H9 (cell line): Measurements from ENCODE around the gene C1orf122. TPM values are rescaled to one million over a fixed set of nuclear protein-coding genes. Genes with fewer than 3 reads are reported as not detected.

Experiments used
- DNase-seq: peaks from one replicate; pipeline ENCODE4 v3.0.0-alpha.2; 2017
- H2AFZ ChIP-seq: one replicate; pipeline ENCODE4 v1.6.1; 2013; ENCODE audit warnings: mild to moderate bottlenecking, low read length, control low read depth, moderate library complexity
- H2AK5ac ChIP-seq: 2 replicates; pipeline ENCODE4 v1.6.1; 2013; ENCODE audit warnings: low read length, control low read depth, mixed read lengths; ENCODE audit not compliant: insufficient read length
- H2BK120ac ChIP-seq: one replicate; pipeline ENCODE4 v1.6.1; 2013; ENCODE audit warnings: low read depth, mild to moderate bottlenecking, low read length, control low read depth, inconsistent platforms; ENCODE audit not compliant: poor library complexity, severe bottlenecking
- H2BK12ac ChIP-seq: 2 replicates; pipeline ENCODE4 v1.6.1; 2013; ENCODE audit warnings: low read length, control low read depth, mixed read lengths, low read depth; ENCODE audit not compliant: insufficient read length
- H2BK15ac ChIP-seq: 2 replicates; pipeline ENCODE4 v1.6.1; 2013; ENCODE audit warnings: low read depth, low read length, control low read depth
- H2BK20ac ChIP-seq: one replicate; pipeline ENCODE4 v1.6.1; 2013; ENCODE audit warnings: low read depth, mild to moderate bottlenecking, low read length, control low read depth, inconsistent platforms; ENCODE audit not compliant: poor library complexity, severe bottlenecking
- H2BK5ac ChIP-seq: 2 replicates; pipeline ENCODE4 v1.6.1; 2013; ENCODE audit warnings: low read length, control low read depth, mixed read lengths; ENCODE audit not compliant: insufficient read length
- H3K14ac ChIP-seq: 2 replicates; pipeline ENCODE4 v1.6.1; 2013; ENCODE audit warnings: low read length, control low read depth; ENCODE audit not compliant: insufficient read depth
- H3K18ac ChIP-seq: 2 replicates; pipeline ENCODE4 v1.6.1; 2013; ENCODE audit warnings: low read depth, mild to moderate bottlenecking, mixed read lengths, low read length, control low read depth; ENCODE audit not compliant: insufficient read length
- H3K23ac ChIP-seq: 2 replicates; pipeline ENCODE4 v1.6.1; 2013; ENCODE audit warnings: low read length, control low read depth, mixed read lengths, low read depth; ENCODE audit not compliant: insufficient read length
- H3K23me2 ChIP-seq: 2 replicates; pipeline ENCODE4 v1.6.1; 2013; ENCODE audit warnings: low read depth, mild to moderate bottlenecking, mixed read lengths, low read length, control low read depth; ENCODE audit not compliant: insufficient read length, poor library complexity, severe bottlenecking
- H3K27ac ChIP-seq: 2 replicates; pipeline ENCODE4 v1.5.1; 2013; ENCODE audit warnings: low read length, control low read depth, mixed read lengths, low read depth; ENCODE audit not compliant: insufficient read length
- H3K27me3 ChIP-seq: 2 replicates; pipeline ENCODE4 v1.6.1; 2013; ENCODE audit warnings: low read length, control low read depth, inconsistent platforms; ENCODE audit not compliant: insufficient read depth
- H3K4ac ChIP-seq: 2 replicates; pipeline ENCODE4 v1.6.1; 2013; ENCODE audit warnings: low read depth, mild to moderate bottlenecking, control low read depth, inconsistent platforms, low read length, moderate library complexity
- H3K4me1 ChIP-seq: 2 replicates; pipeline ENCODE4 v1.6.1; 2013; ENCODE audit warnings: low read length, control low read depth, inconsistent platforms; ENCODE audit not compliant: insufficient read depth
- H3K4me2 ChIP-seq: 2 replicates; pipeline ENCODE4 v1.6.1; 2013; ENCODE audit warnings: low read length, control low read depth, mixed read lengths; ENCODE audit not compliant: insufficient read length, insufficient read depth
- H3K56ac ChIP-seq: 2 replicates; pipeline ENCODE4 v1.6.1; 2013; ENCODE audit warnings: low read depth, mild to moderate bottlenecking, mixed read lengths, low read length, control low read depth; ENCODE audit not compliant: insufficient read length
- H3K79me1 ChIP-seq: 2 replicates; pipeline ENCODE4 v1.6.1; 2013; ENCODE audit warnings: low read depth, mild to moderate bottlenecking, moderate library complexity, low read length, control low read depth, inconsistent platforms; ENCODE audit not compliant: insufficient read depth, poor library complexity, severe bottlenecking
- H3K79me2 ChIP-seq: 2 replicates; pipeline ENCODE4 v1.6.1; 2013; ENCODE audit warnings: low read length, control low read depth, inconsistent platforms; ENCODE audit not compliant: insufficient read depth
- H3K9ac ChIP-seq: 2 replicates; pipeline ENCODE4 v1.6.1; 2013; ENCODE audit warnings: low read length, control low read depth, mixed read lengths; ENCODE audit not compliant: insufficient read length; ENCODE audit errors: extremely low read depth
- H3K9me3 ChIP-seq: one replicate; pipeline ENCODE4 v1.6.1; 2013; ENCODE audit warnings: low read depth, low read length, inconsistent platforms; ENCODE audit not compliant: control insufficient read depth
- H3T11ph ChIP-seq: one replicate; pipeline ENCODE4 v1.6.1; 2013; ENCODE audit warnings: mild to moderate bottlenecking, low read length, control low read depth, inconsistent platforms
- H4K20me1 ChIP-seq: one replicate; pipeline ENCODE4 v1.6.1; 2013; ENCODE audit not compliant: control insufficient read depth, insufficient read length, insufficient read depth
- H4K5ac ChIP-seq: 2 replicates; pipeline ENCODE4 v1.6.1; 2013; ENCODE audit warnings: low read depth, mild to moderate bottlenecking, mixed read lengths, low read length, control low read depth; ENCODE audit not compliant: insufficient read length
- H4K8ac ChIP-seq: replicated peaks from 2 replicates; pipeline ENCODE4 v1.6.1; 2013; ENCODE audit warnings: low read length, control low read depth, mixed read lengths, low read depth; ENCODE audit not compliant: insufficient read length
- H4K91ac ChIP-seq: 2 replicates; pipeline ENCODE4 v1.6.1; 2013; ENCODE audit warnings: low read depth, mild to moderate bottlenecking, moderate library complexity, mixed read lengths, low read length, control low read depth; ENCODE audit not compliant: insufficient read length
- H3K27ac Mint-ChIP-seq, 3 experiments: 2 replicates in 2 of 3; 3 replicates in 1 of 3; pipeline ENCODE4 v1.8.0; 2020 to 2021; ENCODE audit warnings: mixed read lengths in 3 of 3, mild to moderate bottlenecking in 1 of 3, moderate library complexity in 1 of 3
- H3K27me3 Mint-ChIP-seq: 2 replicates; pipeline ENCODE4 v1.8.0; 2021; ENCODE audit warnings: low read depth, mild to moderate bottlenecking, moderate library complexity, mixed read lengths
- H3K36me3 Mint-ChIP-seq, 3 experiments: 2 replicates in 2 of 3; 3 replicates in 1 of 3; pipeline ENCODE4 v1.8.0; 2020 to 2021; ENCODE audit warnings: low read depth in 3 of 3, mixed read lengths in 3 of 3; ENCODE audit not compliant: insufficient read depth in 1 of 3
- H3K4me1 Mint-ChIP-seq, 2 experiments: 2 replicates each; pipeline ENCODE4 v1.8.0; 2020; ENCODE audit warnings: mixed read lengths in 2 of 2
- H3K4me3 Mint-ChIP-seq, 2 experiments: 2 replicates in 1 of 2; 3 replicates in 1 of 2; pipeline ENCODE4 v1.8.0; 2020 to 2021; ENCODE audit warnings: mild to moderate bottlenecking in 2 of 2, mixed read lengths in 2 of 2, moderate library complexity in 1 of 2
- H3K9me3 Mint-ChIP-seq, 2 experiments: 2 replicates in 1 of 2; 3 replicates in 1 of 2; pipeline ENCODE4 v1.8.0; 2020; ENCODE audit warnings: mild to moderate bottlenecking in 2 of 2, mixed read lengths in 2 of 2, moderate library complexity in 1 of 2
- WGBS: extraction: QIAGEN DNeasy Blood & Tissue Kit; methylation state at CpG from one replicate; pipeline ENCODE4 v1.1.7; 2013; ENCODE audit warnings: missing lambda C conversion rate, low lambda C conversion rate, mixed read lengths; ENCODE audit not compliant: insufficient read length; ENCODE audit errors: extremely low coverage; 5-methylcytosine and 5-hydroxymethylcytosine counted together
- total RNA-seq: library from RNA; stranded (reverse); gene quantifications from 2 replicates; pipeline ENCODE4 v1.2.1, GENCODE V29; 2021
- TF ChIP-seq, protein P1 (sequence below): fragments of 200-600 bp; sonication (generic); conservative IDR thresholded peaks from 3 replicates; pipeline ENCODE4 v1.8.0; 2021; ENCODE audit warnings: antibody characterized with exemption, mild to moderate bottlenecking

The C1orf122 gene
- total RNA-seq, 1 experiment from 2014 or later = 59.3 TPM

GRCh38 chr1:37822906-37823815 is 15.6 kb downstream of the C1orf122 start:
- Histone ChIP-seq H4K91ac (no peak overlapping the region), H3K79me2 (no peaks in the 10 kb centered on the region), H3K27ac (no peak overlapping the region), H2BK120ac (no peak overlapping the region), H3K9me3 (no peaks in the 10 kb centered on the region), H3K9ac (no peak overlapping the region), H3K27me3 (no peaks in the 10 kb centered on the region), H3K4me1 (no peaks in the 10 kb centered on the region), H3K23ac (no peak overlapping the region), H2BK15ac (no peak overlapping the region), H2BK12ac (no peak overlapping the region), H3K4ac (no peak overlapping the region), H4K20me1 (no peaks in the 10 kb centered on the region), H2AK5ac (no peak overlapping the region), H3K23me2 (no peaks in the 10 kb centered on the region), H2AFZ (no peak overlapping the region), H2BK5ac (no peak overlapping the region), H3K18ac (no peak overlapping the region), H3K4me2 (no peak overlapping the region), H3K79me1 (no peaks in the 10 kb centered on the region), H3T11ph (no peak overlapping the region), H3K56ac (no peak overlapping the region), H4K8ac (no peak overlapping the region), H2BK20ac (no peak overlapping the region), H3K14ac (no peak overlapping the region), H4K5ac (no peak overlapping the region)
- Mint-ChIP-seq H3K9me3 (no peaks in the 10 kb centered on the region), H3K27me3 (no peaks in the 10 kb centered on the region), H3K27ac (no peak overlapping the region), H3K4me3 (no peak overlapping the region), H3K36me3 (peaks cover 14 to 52% (median 31%) of the 10 kb centered on the region in 3 experiments; a peak in 6 of 7 replicates), H3K4me1 (peaks cover 0 to under 1% of the 10 kb centered on the region in 2 experiments; a peak in 1 of 4 replicates)
- TF ChIP-seq, protein P1, sequence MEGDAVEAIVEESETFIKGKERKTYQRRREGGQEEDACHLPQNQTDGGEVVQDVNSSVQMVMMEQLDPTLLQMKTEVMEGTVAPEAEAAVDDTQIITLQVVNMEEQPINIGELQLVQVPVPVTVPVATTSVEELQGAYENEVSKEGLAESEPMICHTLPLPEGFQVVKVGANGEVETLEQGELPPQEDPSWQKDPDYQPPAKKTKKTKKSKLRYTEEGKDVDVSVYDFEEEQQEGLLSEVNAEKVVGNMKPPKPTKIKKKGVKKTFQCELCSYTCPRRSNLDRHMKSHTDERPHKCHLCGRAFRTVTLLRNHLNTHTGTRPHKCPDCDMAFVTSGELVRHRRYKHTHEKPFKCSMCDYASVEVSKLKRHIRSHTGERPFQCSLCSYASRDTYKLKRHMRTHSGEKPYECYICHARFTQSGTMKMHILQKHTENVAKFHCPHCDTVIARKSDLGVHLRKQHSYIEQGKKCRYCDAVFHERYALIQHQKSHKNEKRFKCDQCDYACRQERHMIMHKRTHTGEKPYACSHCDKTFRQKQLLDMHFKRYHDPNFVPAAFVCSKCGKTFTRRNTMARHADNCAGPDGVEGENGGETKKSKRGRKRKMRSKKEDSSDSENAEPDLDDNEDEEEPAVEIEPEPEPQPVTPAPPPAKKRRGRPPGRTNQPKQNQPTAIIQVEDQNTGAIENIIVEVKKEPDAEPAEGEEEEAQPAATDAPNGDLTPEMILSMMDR = no peak
- no CpG with 5 or more reads among the region's 9 CpGs for WGBS
- DNase-seq = no peak
